Aorta (tissue), 5 donors: ENCODE measurements around the gene PDE4B. TPM values are rescaled to one million over a fixed set of nuclear protein-coding genes. Genes with fewer than 3 reads are reported as not detected.

Experiments
- ATAC-seq: fragments of 200-7000 bp; cut with Tn5 transposase; one replicate; pipeline ENCODE4 v1.9.1; 2022; ENCODE audit warnings: moderate library complexity; ENCODE audit not compliant: low FRiP score
- DNase-seq, 2 donors: peaks; one replicate each; pipeline ENCODE4 v3.0.0-alpha.2; 2020
- H3K27ac ChIP-seq, 2 donors: one replicate each; pipeline ENCODE4 v1.5.1; 2013; ENCODE audit warnings: low read length in 2 of 2, mild to moderate bottlenecking in 2 of 2, moderate library complexity in 2 of 2, control low read depth in 1 of 2, inconsistent platforms in 1 of 2, low read depth in 1 of 2
- H3K27me3 ChIP-seq, 2 donors: one replicate each; pipeline ENCODE4 v1.6.1; 2013; ENCODE audit warnings: control low read depth in 1 of 2, low read length in 1 of 2, mild to moderate bottlenecking in 1 of 2, moderate library complexity in 1 of 2; ENCODE audit not compliant: insufficient read depth in 2 of 2, control insufficient read depth in 1 of 2
- H3K36me3 ChIP-seq, 2 donors: one replicate each; pipeline ENCODE4 v1.6.1; 2013; ENCODE audit warnings: control low read depth in 1 of 2, low read length in 1 of 2, mild to moderate bottlenecking in 1 of 2; ENCODE audit not compliant: insufficient read depth in 2 of 2, control insufficient read depth in 1 of 2
- H3K4me1 ChIP-seq, 2 donors: one replicate each; pipeline ENCODE4 v1.6.1; 2013; ENCODE audit warnings: low read length in 2 of 2, control low read depth in 1 of 2, mild to moderate bottlenecking in 1 of 2, moderate library complexity in 1 of 2; ENCODE audit not compliant: insufficient read depth in 2 of 2, control insufficient read depth in 1 of 2
- H3K4me3 ChIP-seq, 2 donors: one replicate each; pipeline ENCODE4 v1.5.1; 2013; ENCODE audit warnings: low read length in 2 of 2, control low read depth in 1 of 2, mild to moderate bottlenecking in 1 of 2
- H3K9me3 ChIP-seq: one replicate; pipeline ENCODE4 v1.6.1; 2013; ENCODE audit warnings: mild to moderate bottlenecking, low read length; ENCODE audit not compliant: control insufficient read depth
- WGBS, 2 donors: extraction: QIAGEN DNeasy Blood & Tissue Kit; methylation state at CpG; one replicate each; pipeline ENCODE4 v1.1.7; 2013; 5-methylcytosine and 5-hydroxymethylcytosine counted together
- intact Hi-C, 2 donors: fragments of 100-400 bp; cut with DNase I; formaldehyde crosslinking; loops; one replicate each; pipeline versions ENCODE4 v1.14.2 to v1.15.0; 2022
- polyA plus RNA-seq, 2 donors: library from polyadenylated mRNA; stranded (reverse); fragments of 200-250 nt; gene quantifications; one replicate each; pipeline ENCODE4 v1.2.3, GENCODE V29; 2013
- total RNA-seq, 2 donors: library from RNA; stranded (reverse); fragmentation: NEBNext Ultra II Directional; extraction: Animal tissue kit (Norgen Biotek cat#: 25700); gene quantifications; one replicate each; pipeline ENCODE4 v1.2.1, GENCODE V29; 2021
- donor health status: healthy with polysubstance abuse.
- donor health status: Bipolar disorder and iron deficiency.
- donor health status: DM: no; HTN: no; CAD: no.
- donor health status: DM: no; HTN: no; CAD: no.
- donor health status: DM: yes; HTN: yes; CAD: no.

PDE4B gene
- total and polyA plus RNA-seq, 4 donors: 4.8 to 24.5 (median 12.5) TPM

DNA sequence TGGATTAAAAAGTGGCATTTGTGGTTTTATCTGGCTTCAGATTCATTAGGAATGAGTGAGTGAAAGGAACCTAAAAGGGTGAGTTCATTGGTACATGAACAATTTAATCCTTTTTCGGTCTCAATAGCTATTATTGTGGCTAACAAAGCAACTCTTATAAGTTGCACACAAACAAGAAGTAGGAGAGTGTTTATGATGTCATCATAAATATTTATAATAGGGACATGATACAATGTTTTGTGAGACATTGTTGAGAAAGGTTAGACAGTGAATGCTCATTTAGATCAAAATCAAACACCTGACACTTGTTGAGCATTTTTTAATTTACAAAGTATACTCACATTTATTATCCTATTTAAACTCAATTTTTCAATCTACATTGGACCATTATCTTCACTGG is 363.4 kb downstream of the PDE4B start:
- H3K9me3 ChIP-seq: no peaks in the 10 kb centered on the region
- H3K4me1 ChIP-seq: no peaks in the 10 kb centered on the region
- no peak for ATAC-seq
- WGBS, 2 donors: 92 to 93% methylated on average over 1 of the region's 1 CpG
- no peaks in the 10 kb centered on the region for H3K36me3 ChIP-seq
- H3K27ac ChIP-seq: no peak overlapping the region
- no peak overlapping the region for H3K4me3 ChIP-seq
- DNase-seq: no peak
- intact Hi-C loops: no loop called here
- H3K27me3 ChIP-seq: no peaks in the 10 kb centered on the region

DNA sequence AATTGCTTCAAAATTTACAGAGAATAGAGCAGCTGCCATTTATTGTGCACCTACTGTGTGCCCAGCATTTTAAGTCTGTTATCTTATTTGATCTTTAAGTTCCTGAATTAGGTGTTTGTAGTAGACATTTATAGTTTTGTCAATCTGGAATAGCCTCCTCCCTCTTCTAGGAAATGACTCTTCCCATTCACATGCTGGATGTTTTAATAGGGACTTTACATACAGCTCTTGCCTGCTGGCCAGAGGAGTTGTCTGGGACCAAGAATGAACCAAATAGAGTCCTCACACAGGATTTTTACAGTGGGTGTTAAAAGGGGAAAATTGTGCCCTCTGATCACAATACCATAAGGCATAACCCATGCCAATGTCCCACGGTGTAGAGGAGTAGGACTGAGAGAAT is 367.1 kb downstream of the PDE4B start:
- intact Hi-C loops: no loop called here
- Histone ChIP-seq H3K36me3 (no peaks in the 10 kb centered on the region), H3K4me3 (no peak overlapping the region), H3K27me3 (no peaks in the 10 kb centered on the region), H3K9me3 (no peaks in the 10 kb centered on the region), H3K4me1 (no peaks in the 10 kb centered on the region), H3K27ac (no peak overlapping the region)
- WGBS, 2 donors: 70 to 88% methylated on average over 1 of the region's 1 CpG
- no peak for ATAC-seq
- no peak for DNase-seq

DNA sequence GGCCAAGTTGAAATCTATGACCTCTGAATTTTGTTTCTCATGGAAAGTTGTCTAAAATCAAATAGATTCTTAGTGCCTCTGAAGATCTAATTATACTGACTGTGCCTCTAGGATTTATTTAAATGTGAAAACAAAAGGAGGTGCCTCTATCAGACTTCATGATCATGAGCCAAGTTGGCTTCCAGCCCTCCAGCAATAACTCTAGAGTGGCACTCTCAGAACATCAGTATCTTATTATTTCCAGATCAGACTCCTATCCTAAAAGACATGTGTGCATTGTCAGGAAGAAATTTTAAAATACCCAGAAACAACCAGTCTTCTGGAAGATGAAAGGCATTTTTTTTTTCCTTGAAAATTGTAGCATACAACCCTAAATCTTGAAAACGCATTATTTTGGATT is 368.0 kb downstream of the PDE4B start:
- Histone ChIP-seq H3K4me3 (no peak overlapping the region), H3K27me3 (no peaks in the 10 kb centered on the region), H3K4me1 (no peaks in the 10 kb centered on the region), H3K36me3 (no peaks in the 10 kb centered on the region), H3K27ac (no peak overlapping the region), H3K9me3 (no peaks in the 10 kb centered on the region)
- 68 to 80% methylated on average over 1 of the region's 1 CpG for WGBS, 2 donors
- intact Hi-C loops: no loop called here
- DNase-seq (no peak), ATAC-seq (no peak)

DNA sequence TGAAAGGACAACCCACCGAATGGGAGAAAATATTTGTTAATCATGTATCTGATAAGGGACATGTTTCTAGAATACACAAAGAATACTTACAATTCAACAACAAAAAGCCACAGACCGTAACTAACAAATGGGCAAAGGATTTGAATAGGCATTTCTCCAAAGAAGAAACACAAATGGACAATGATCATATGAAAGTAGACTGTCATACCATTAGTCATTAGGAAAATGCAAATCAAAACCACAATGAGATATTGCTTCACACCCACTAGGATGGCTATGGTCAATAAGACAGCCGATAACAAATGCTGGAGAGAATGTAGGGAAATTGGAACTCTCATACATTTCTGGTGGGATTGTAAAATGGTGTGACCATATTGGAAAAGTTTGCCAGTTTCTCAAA is 374.1 kb downstream of the PDE4B start:
- no peaks in the 10 kb centered on the region for H3K4me1 ChIP-seq
- ATAC-seq (no peak), DNase-seq (no peak)
- no peak overlapping the region for H3K4me3 ChIP-seq
- H3K27me3 ChIP-seq: no peaks in the 10 kb centered on the region
- H3K36me3 ChIP-seq: no peaks in the 10 kb centered on the region
- no peak overlapping the region for H3K27ac ChIP-seq
- intact Hi-C loops: no loop called here
- H3K9me3 ChIP-seq: no peaks in the 10 kb centered on the region
- WGBS, 2 donors: 93% methylated on average over 3 of the region's 3 CpGs

DNA sequence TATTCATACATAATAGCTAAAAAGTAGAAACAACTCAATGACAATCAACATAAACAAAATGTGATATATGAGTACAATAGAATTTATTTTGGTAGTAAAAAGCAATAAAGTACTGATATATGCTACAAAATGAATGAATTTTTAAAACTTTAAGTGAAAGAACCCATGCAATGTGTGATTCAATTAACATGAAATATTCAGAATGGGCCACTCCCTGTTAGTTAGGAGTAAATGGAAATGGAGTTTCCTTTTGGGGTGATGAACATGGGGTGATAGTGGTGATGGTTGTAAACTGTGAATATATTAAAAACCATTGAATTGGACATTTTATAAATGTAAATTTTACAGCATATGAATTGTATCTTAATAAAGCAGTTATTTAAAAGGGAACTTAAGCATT is 374.6 kb downstream of the PDE4B start:
- Histone ChIP-seq H3K4me3 (no peak overlapping the region), H3K36me3 (no peaks in the 10 kb centered on the region)
- intact Hi-C loops: no loop called here

DNA sequence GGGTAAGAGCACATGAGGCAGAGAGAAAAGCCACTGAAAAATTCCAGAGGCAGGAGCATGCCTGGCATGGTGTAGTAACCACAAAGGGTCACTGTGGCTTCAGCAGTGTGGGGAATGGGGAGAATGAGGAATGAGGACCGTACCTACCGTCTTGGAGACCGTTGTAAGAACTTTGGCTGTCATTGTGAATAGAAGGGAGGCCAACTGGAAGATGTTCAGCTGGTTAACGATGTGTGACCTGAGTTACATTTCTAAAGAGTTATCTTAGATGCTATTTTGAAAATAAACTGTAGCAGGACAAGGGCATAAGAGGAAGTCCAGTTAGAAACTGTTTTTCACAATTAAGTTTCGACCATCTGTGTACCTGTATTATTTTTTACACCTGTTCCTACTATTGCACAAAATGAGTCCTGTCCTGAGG is 375.8 kb downstream of the PDE4B start:
- H3K27me3 ChIP-seq: no peaks in the 10 kb centered on the region
- 32 to 36% methylated on average over 5 of the region's 5 CpGs for WGBS, 2 donors
- no peak overlapping the region for H3K4me3 ChIP-seq
- DNase-seq (no peak), ATAC-seq (no peak)
- H3K4me1 ChIP-seq: no peaks in the 10 kb centered on the region
- no peak overlapping the region for H3K27ac ChIP-seq
- intact Hi-C loops: no loop called here
- H3K9me3 ChIP-seq: no peaks in the 10 kb centered on the region
- H3K36me3 ChIP-seq: no peaks in the 10 kb centered on the region

More for the DNA sequence above, 374.6 kb downstream of the PDE4B start:
- Histone ChIP-seq H3K27ac (no peak overlapping the region), H3K9me3 (no peaks in the 10 kb centered on the region), H3K4me1 (no peaks in the 10 kb centered on the region), H3K27me3 (no peaks in the 10 kb centered on the region)
- ATAC-seq: no peak
- DNase-seq: no peak

DNA sequence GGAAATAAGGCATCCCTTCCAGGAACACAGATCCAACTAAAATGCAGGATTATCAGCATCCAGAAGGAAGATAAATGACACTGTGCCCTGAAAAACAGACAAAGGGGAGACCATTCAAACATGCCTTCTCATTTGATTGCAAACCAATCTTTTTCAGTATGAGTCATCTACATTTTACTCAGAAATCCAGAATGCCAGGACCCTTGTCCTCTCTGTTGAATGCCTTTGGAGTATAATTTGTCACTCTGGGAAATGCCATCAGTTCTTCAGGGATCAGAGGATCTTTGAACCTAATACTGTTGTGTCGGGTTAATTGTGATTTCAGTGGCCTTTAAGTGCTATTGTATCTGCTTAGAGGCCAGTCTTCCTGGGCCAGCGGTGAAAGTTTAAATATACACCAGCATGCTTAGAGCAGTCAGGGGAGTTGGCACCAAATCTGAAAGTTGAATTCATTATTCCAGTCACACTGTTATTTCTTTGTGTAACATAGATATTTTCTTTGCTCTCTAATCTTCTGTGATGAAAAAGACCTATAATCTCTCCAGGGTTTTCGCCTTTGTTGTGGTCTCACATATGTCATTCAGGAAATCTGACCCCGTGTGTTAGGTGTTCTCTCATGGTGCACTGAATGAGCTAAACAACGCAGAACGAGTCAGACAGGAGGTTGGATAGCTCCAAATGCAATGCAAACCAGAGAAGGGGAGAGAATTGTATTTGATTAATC is 376.4 kb downstream of the PDE4B start:
- Histone ChIP-seq H3K4me1 (no peaks in the 10 kb centered on the region), H3K4me3 (no peak overlapping the region), H3K27me3 (no peaks in the 10 kb centered on the region), H3K36me3 (no peaks in the 10 kb centered on the region), H3K9me3 (no peaks in the 10 kb centered on the region), H3K27ac (no peak overlapping the region)
- intact Hi-C loops: no loop called here
- 11% methylated on average over 6 of the region's 6 CpGs for WGBS, 2 donors
- DNase-seq: no peak
- no peak for ATAC-seq

DNA sequence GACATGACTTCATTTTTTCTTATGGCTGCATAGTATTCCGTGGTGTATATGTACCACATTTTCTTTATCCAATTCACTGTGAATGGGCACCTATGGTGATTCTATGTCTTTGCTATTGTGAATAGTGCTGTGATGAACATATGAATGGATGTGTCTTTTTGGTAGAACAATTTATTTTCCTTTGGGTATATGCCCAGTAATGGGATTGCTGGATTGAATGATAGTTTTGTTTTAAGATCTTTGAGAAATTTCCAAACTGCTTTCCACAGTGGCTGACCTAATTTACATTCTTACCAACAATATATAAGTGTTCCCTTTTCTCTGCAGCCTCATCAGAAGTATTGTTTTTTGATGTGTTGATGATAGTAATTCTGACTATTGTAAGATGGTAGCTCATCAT is 379.6 kb downstream of the PDE4B start:
- intact Hi-C loops: no loop called here
- no peak for ATAC-seq
- no peak for DNase-seq
- Histone ChIP-seq H3K27me3 (no peaks in the 10 kb centered on the region), H3K27ac (no peak overlapping the region), H3K4me3 (no peak overlapping the region), H3K9me3 (no peaks in the 10 kb centered on the region), H3K36me3 (no peaks in the 10 kb centered on the region), H3K4me1 (no peaks in the 10 kb centered on the region)
- 90 to 99% methylated on average over 1 of the region's 1 CpG for WGBS, 2 donors

DNA sequence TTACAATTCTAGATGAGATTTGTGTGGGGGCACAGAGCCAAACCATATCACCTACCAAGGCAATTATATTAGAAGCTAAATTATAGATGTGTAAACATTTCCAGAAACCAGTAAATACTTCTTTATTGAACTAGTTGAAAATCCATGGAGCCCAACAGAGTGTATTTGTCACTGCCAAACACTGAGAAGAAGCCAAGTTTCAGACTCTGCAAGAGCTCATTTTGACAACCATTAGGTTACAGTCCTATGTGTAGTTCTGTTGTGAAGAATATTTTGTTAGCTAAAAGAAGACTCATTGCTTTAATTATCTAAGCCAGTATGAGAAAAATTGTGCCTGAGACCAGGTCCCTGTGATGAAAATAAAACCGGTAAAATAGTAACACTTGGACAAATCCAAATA is 382.4 kb downstream of the PDE4B start:
- DNase-seq: no peak
- intact Hi-C loops: no loop called here
- H3K36me3 ChIP-seq: no peaks in the 10 kb centered on the region
- 25 to 32% methylated on average over 1 of the region's 1 CpG for WGBS, 2 donors
- ATAC-seq: no peak
- H3K4me1 ChIP-seq: no peaks in the 10 kb centered on the region
- H3K9me3 ChIP-seq: no peaks in the 10 kb centered on the region
- no peak overlapping the region for H3K4me3 ChIP-seq
- no peak overlapping the region for H3K27ac ChIP-seq
- no peaks in the 10 kb centered on the region for H3K27me3 ChIP-seq
